Testis (tissue), 3 donors: ENCODE data around the gene TRIM28. TPM values are rescaled to one million over a fixed set of nuclear protein-coding genes. Genes with fewer than 3 reads are reported as not detected.

Experiments used
- DNase-seq: peaks from one replicate; pipeline ENCODE4 v3.0.0-alpha.2; 2019
- H3K27ac ChIP-seq, 2 donors: fragments of 200-600 bp; sonication (generic); one replicate each; pipeline ENCODE4 v1.5.1; 2019
- H3K27me3 ChIP-seq: fragments of 200-600 bp; sonication (generic); one replicate; pipeline ENCODE4 v1.5.1; 2019
- H3K36me3 ChIP-seq: fragments of 200-600 bp; sonication (generic); one replicate; pipeline ENCODE4 v1.5.1; 2017; ENCODE audit warnings: low read depth; ENCODE audit errors: missing control alignments
- H3K4me1 ChIP-seq: fragments of 200-600 bp; sonication (generic); one replicate; pipeline ENCODE4 v1.5.1; 2019
- H3K4me3 ChIP-seq, 2 donors: fragments of 200-600 bp; sonication (generic); one replicate each; pipeline ENCODE4 v1.5.1; 2017 to 2019
- H3K9me3 ChIP-seq: fragments of 200-600 bp; sonication (generic); one replicate; pipeline ENCODE4 v1.5.1; 2017
- CTCF ChIP-seq, 3 experiments: fragments of 450-650 bp in 2 of 3; fragments of 200-600 bp in 1 of 3; sonication (generic) in 1 of 3; IDR thresholded peaks; one replicate each; pipeline ENCODE4 v1.5.1; 2016 to 2019; ENCODE audit warnings: antibody characterized with exemption in 3 of 3, mild to moderate bottlenecking in 2 of 3, moderate library complexity in 1 of 3
- POLR2A ChIP-seq: fragments of 450-650 bp; IDR thresholded peaks from one replicate; pipeline ENCODE4 v1.6.1; 2017; ENCODE audit warnings: antibody characterized with exemption, mild to moderate bottlenecking, moderate library complexity
- WGBS, 2 donors: methylation state at CpG; one replicate each; pipeline ENCODE4 v1.1.5; 2018; 5-methylcytosine and 5-hydroxymethylcytosine counted together
- intact Hi-C: fragments of 100-400 bp; cut with DNase I; formaldehyde crosslinking; loops from one replicate; pipeline ENCODE4 v1.15.1; 2023; ENCODE audit warnings: low total_unique reads
- polyA plus RNA-seq: library from polyadenylated mRNA; stranded (reverse); fragments of 350-450 nt; fragmentation: Illumina TruSeq; extraction: RNeasy Lipid Tissue Mini Kit (QIAGEN cat#74804); gene quantifications from one replicate; pipeline ENCODE4 v1.2.3, GENCODE V29; 2014; ENCODE audit warnings: low read depth, low replicate concordance; ENCODE audit not compliant: insufficient read depth
- total RNA-seq, 2 donors: library from RNA; depleted of rRNA; stranded (reverse); fragments of >200 nt; gene quantifications; one replicate each; pipeline ENCODE4 v1.2.3, GENCODE V29; 2016

TRIM28 gene
- total and polyA plus RNA-seq, 3 donors from 2014 or later: 415 to 694 (median 521) TPM

DNA sequence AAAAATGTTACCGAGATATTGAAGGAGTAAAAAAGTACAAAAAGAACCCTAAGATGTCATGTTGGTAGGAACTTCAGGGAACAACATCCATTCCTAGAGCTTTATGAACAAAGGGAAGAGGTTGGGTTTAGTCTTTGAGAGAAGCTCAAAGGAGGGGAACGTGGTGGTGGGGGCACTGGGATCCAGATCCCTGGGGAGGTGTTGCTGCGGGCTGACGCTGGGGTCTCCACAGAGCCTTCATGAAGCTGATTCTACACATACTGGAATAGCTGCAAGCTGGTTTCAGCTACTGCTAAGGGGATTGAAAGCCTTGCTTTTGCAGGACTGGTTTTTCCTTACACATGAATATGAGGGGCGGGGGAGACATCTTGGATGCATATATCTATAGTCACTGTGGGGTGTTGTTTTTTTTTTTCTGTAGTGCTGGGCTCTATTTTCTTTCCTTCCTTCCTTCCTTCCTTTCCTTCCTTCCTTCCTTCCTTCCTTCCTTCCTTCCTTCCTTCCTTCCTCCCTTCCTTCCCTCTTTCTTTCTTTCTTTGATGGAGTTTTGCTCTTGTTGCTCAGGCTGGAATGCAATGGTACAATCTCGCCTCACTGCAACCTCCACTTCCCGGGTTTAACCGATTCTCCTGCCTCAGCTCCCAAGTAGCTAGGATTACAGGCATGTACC lies 35.7 kb downstream of the TRIM28 start:
- Histone ChIP-seq H3K27me3 (no peaks in the 10 kb centered on the region), H3K4me3 (no peak overlapping the region), H3K27ac (no peak overlapping the region), H3K36me3 (no peaks in the 10 kb centered on the region), H3K4me1 (peaks cover 11% of the 10 kb centered on the region), H3K9me3 (no peaks in the 10 kb centered on the region)
- WGBS, 2 donors: 87% methylated on average over 8 of the region's 8 CpGs
- intact Hi-C loops: no loop called here
- DNase-seq: no peak
- TF ChIP-seq POLR2A: no peak
- no peak for TF ChIP-seq CTCF (IDR thresholded peaks at IDR 0.05)

DNA sequence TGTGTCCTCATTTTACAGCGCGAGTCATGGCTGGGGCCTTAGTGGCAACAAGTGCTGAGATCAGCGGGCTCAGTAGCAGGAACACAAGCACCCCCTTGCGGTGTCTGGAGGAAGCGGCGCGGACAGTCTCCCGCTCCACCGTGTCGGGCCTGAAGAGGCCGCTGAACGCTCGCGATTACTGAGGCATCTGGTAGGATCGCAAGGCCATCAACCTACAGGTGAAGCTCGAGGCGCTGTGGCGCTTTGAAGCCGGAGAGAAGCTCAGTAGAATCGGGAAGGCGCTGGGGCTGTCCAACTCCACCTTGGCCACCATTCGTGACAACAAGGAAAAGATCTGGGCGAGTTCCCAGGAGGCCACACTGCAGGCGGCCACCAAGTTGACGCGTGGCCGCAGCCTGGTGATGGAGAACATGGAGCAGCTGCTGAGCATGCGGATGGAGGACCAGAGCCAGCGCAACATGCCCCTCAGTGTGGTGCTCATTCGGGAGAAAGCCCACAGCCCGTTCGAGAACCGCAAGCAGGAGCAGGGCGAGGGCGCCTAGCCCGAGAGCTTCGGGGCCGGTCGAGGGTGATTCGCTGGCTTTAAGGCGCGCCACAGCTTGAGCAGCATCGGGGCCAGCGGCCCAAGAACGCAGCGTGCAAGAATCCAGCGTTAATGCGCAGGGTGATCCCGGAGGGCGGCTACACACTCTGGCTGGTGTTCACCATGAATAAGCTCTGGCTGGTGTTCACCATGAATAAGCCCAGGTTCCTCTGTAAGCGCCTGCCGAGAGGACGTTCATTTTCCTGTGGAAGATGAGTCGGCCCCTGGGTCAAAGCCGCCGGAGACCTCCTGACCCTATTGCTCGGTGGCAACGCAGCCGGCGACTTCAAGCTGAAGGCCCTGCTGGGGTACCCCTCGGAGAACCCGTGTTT lies 37.6 kb downstream of the TRIM28 start:
- Histone ChIP-seq H3K4me3 (peak overlapping the region in 1 of 2 donors; percentile 36), H3K9me3 (no peaks in the 10 kb centered on the region), H3K36me3 (no peaks in the 10 kb centered on the region), H3K27me3 (no peaks in the 10 kb centered on the region), H3K4me1 (peaks cover 15% of the 10 kb centered on the region), H3K27ac (peak overlapping the region in 1 of 2 donors; percentile 20)
- intact Hi-C loops: no loop called here
- DNase-seq: peak; percentile 89
- WGBS, 2 donors: 39 to 57% methylated on average over 36 to 62 of the region's 62 CpGs
- TF ChIP-seq POLR2A: no peak
- TF ChIP-seq CTCF (IDR thresholded peaks at IDR 0.05): peak; percentile 67 to 81 (median 72)

DNA sequence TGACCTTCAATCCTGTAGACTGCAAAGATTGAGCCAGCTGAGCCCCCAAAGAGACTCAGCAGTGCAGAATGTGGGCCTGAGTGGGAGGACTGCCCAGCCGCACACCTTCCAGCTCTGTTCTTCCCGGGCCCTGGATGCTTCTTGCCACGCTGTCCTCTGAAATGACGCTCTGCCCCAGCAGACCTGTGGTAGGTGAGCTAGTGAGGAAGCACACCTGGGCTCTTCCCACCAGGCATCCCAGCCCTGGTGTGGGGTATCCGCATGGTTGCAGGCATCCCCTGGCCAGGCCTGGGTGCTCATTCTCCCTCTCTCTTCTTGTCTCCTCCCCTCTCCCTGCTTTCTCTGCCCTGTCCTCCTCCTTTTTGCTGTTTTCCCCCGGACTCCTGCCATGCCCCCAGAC lies 39.1 kb downstream of the TRIM28 start:
- H3K4me1 ChIP-seq: peaks cover 15% of the 10 kb centered on the region
- H3K27ac ChIP-seq: no peak overlapping the region

More for the DNA sequence above, 39.1 kb downstream of the TRIM28 start:
- Histone ChIP-seq H3K9me3 (no peaks in the 10 kb centered on the region), H3K36me3 (no peaks in the 10 kb centered on the region), H3K4me3 (no peak overlapping the region), H3K27me3 (no peaks in the 10 kb centered on the region)
- intact Hi-C loops: no loop called here
- 78 to 94% methylated on average over 2 to 6 of the region's 6 CpGs for WGBS, 2 donors
- DNase-seq: no peak
- TF ChIP-seq POLR2A (no peak), CTCF (IDR thresholded peaks at IDR 0.05) (no peak)
